NCI-H1436 treated with DMSO at 0.1 percent for 48 hours (cell line): Measurements from ENCODE around the gene RAB9B.

ENCODE experiments used
- DNase-seq: peaks from one replicate; lab custom pipeline; 2025; lab: John Stamatoyannopoulos, UW

The RAB9B gene

GRCh38 chrX:103811858-103812257, 20.2 kb downstream of the RAB9B start:
- no peak for DNase-seq

- no peak for DNase-seq
These were observed 25.1 kb downstream of the RAB9B start for GRCh38 chrX:103806862-103807474.

- DNase-seq, result no peak
These were observed 26.2 kb downstream of the RAB9B start for GRCh38 chrX:103805860-103806259.

- DNase-seq, result no peak
These were observed 31.7 kb downstream of the RAB9B start for GRCh38 chrX:103800318-103800717.

- DNase-seq, result no peak
These were observed 34.4 kb downstream of the RAB9B start for GRCh38 chrX:103797691-103798090.

GRCh38 chrX:103794119-103794518, 37.9 kb downstream of the RAB9B start:
- no peak for DNase-seq

- no peak for DNase-seq
These were observed 38.5 kb downstream of the RAB9B start for GRCh38 chrX:103793545-103793940.

GRCh38 chrX:103792916-103793544, 39.0 kb downstream of the RAB9B start:
- DNase-seq, result no peak

GRCh38 chrX:103791826-103792485, 40.1 kb downstream of the RAB9B start:
- DNase-seq, result no peak

- DNase-seq, result no peak
These were observed 40.8 kb downstream of the RAB9B start for GRCh38 chrX:103791228-103791627.

GRCh38 chrX:103789004-103789403, 43.1 kb downstream of the RAB9B start:
- no peak for DNase-seq

GRCh38 chrX:103783971-103784370, 48.1 kb downstream of the RAB9B start:
- no peak for DNase-seq

GRCh38 chrX:103783196-103783595, 48.9 kb downstream of the RAB9B start:
- no peak for DNase-seq

GRCh38 chrX:103782640-103783039, 49.4 kb downstream of the RAB9B start:
- no peak for DNase-seq

- DNase-seq, result no peak
These were observed 50.4 kb downstream of the RAB9B start for GRCh38 chrX:103781706-103782105.

GRCh38 chrX:103781062-103781402, 51.0 kb downstream of the RAB9B start:
- no peak for DNase-seq

GRCh38 chrX:103780336-103781061, 51.6 kb downstream of the RAB9B start:
- DNase-seq, result no peak

- no peak for DNase-seq
These were observed 52.8 kb downstream of the RAB9B start for GRCh38 chrX:103779141-103779789.

- DNase-seq, result no peak
These were observed 55.5 kb downstream of the RAB9B start, which contains the start of gene PLP1 for GRCh38 chrX:103776546-103776945. PLP1 (plus strand) TSS chrX:103776840; CDS start chrX:103776996, 156 bp downstream.

- DNase-seq, result peak; percentile 5
These were observed 57.9 kb downstream of the RAB9B start for GRCh38 chrX:103774070-103774642.

- no peak for DNase-seq
These were observed 58.6 kb downstream of the RAB9B start for GRCh38 chrX:103773445-103773844.
